IMR-90 (cell line): ENCODE data around the gene CDT1. TPM values are rescaled to one million over a fixed set of nuclear protein-coding genes. Genes with fewer than 3 reads are reported as not detected.
A peak's percentile ranks its signal among the peaks of the same experiment; 100 is the strongest.

ENCODE experiments used
- ATAC-seq: fragments of 200-7000 bp; cut with Tn5 transposase; 2 replicates; pipeline ENCODE4 v1.9.1; 2020; ENCODE audit warnings: low read depth, mild to moderate bottlenecking, moderate library complexity
- BruUV-seq: library from RNA; stranded (reverse); fragments of 400-500 nt; replicated peaks from 2 replicates; lab custom pipeline; 2021; lab: Mats Ljungman, UMichigan
- CTCF ChIA-PET: fragments of 300-600 bp; formaldehyde crosslinking; extraction: SDS; loops from one replicate; lab custom pipeline; 2021; ENCODE audit warnings: antibody characterized with exemption; lab: Yijun Ruan, JAX
- POLR2A ChIA-PET: fragments of 300-600 bp; sonication (Branson Sonifier 250); formaldehyde crosslinking; loops from one replicate; lab custom pipeline; 2022; ENCODE audit warnings: antibody characterized with exemption; ENCODE audit not compliant: unreplicated experiment; lab: Charles Lee
- DNase-seq: peaks from one replicate; pipeline ENCODE4 v3.0.0; 2013
- H2AFZ ChIP-seq: replicated peaks from 2 replicates; pipeline ENCODE3; 2013; ENCODE audit warnings: low read length, mild to moderate bottlenecking; ENCODE audit not compliant: poor library complexity
- H2AK5ac ChIP-seq: 2 replicates; pipeline ENCODE4 v1.6.1; 2013; ENCODE audit warnings: low read depth, low read length, inconsistent platforms
- H2AK9ac ChIP-seq: replicated peaks from 2 replicates; pipeline ENCODE3; 2013; ENCODE audit warnings: mild to moderate bottlenecking, low read depth, low read length, moderate library complexity; ENCODE audit not compliant: poor library complexity
- H2BK120ac ChIP-seq: 2 replicates; pipeline ENCODE4 v1.6.1; 2013; ENCODE audit warnings: low read depth, low read length, inconsistent platforms
- H2BK15ac ChIP-seq: 3 replicates; pipeline ENCODE4 v1.6.1; 2013; ENCODE audit warnings: low read depth, low read length, inconsistent platforms
- H2BK20ac ChIP-seq: 2 replicates; pipeline ENCODE4 v1.6.1; 2013; ENCODE audit warnings: low read depth, mild to moderate bottlenecking, inconsistent platforms, low read length, moderate library complexity
- H2BK5ac ChIP-seq: 2 replicates; pipeline ENCODE4 v1.6.1; 2013; ENCODE audit warnings: mild to moderate bottlenecking, low read depth, low read length, inconsistent platforms; ENCODE audit not compliant: poor library complexity, severe bottlenecking
- H3K14ac ChIP-seq: replicated peaks from 2 replicates; pipeline ENCODE4 v1.6.1; 2013; ENCODE audit warnings: low read depth, low read length, inconsistent platforms
- H3K18ac ChIP-seq: 2 replicates; pipeline ENCODE4 v1.6.1; 2013; ENCODE audit warnings: low read depth, low read length, control low read depth
- H3K23ac ChIP-seq: 2 replicates; pipeline ENCODE4 v1.6.1; 2013; ENCODE audit warnings: low read depth, low read length, inconsistent platforms
- H3K27ac ChIP-seq: 2 replicates; pipeline ENCODE4 v1.5.1; 2013; ENCODE audit warnings: mild to moderate bottlenecking, control low read depth, low read length; ENCODE audit not compliant: insufficient read depth
- H3K27me3 ChIP-seq: 2 replicates; pipeline ENCODE4 v1.6.1; 2013; ENCODE audit warnings: low read length; ENCODE audit not compliant: control insufficient read depth, insufficient read depth
- H3K36me3 ChIP-seq: 2 replicates; pipeline ENCODE4 v1.6.1; 2013; ENCODE audit warnings: low read length, mixed read lengths; ENCODE audit not compliant: control insufficient read depth, insufficient read depth
- H3K4ac ChIP-seq: 2 replicates; pipeline ENCODE4 v1.6.1; 2013; ENCODE audit warnings: low read depth, low read length, inconsistent platforms
- H3K4me1 ChIP-seq: 2 replicates; pipeline ENCODE4 v1.6.1; 2013; ENCODE audit warnings: low read length, mixed read lengths; ENCODE audit not compliant: control insufficient read depth, insufficient read depth
- H3K4me2 ChIP-seq: 2 replicates; pipeline ENCODE4 v1.6.1; 2013; ENCODE audit warnings: low read depth, mild to moderate bottlenecking, control low read depth, low read length, moderate library complexity
- H3K4me3 ChIP-seq: 2 replicates; pipeline ENCODE4 v1.5.1; 2013; ENCODE audit warnings: low read depth, mild to moderate bottlenecking, control low read depth, low read length, moderate library complexity; ENCODE audit not compliant: insufficient read depth
- H3K56ac ChIP-seq: 2 replicates; pipeline ENCODE4 v1.6.1; 2013; ENCODE audit warnings: low read length, inconsistent platforms; ENCODE audit not compliant: insufficient read depth; ENCODE audit errors: extremely low read depth
- H3K79me1 ChIP-seq, 2 experiments: 2 replicates each; pipeline ENCODE4 v1.6.1; 2013; ENCODE audit warnings: low read length in 2 of 2, inconsistent platforms in 1 of 2, low read depth in 1 of 2
- H3K9ac ChIP-seq: 2 replicates; pipeline ENCODE4 v1.6.1; 2013; ENCODE audit warnings: low read depth, low read length, control low read depth
- H3K9me1 ChIP-seq: 2 replicates; pipeline ENCODE4 v1.6.1; 2013; ENCODE audit warnings: low read length, inconsistent platforms; ENCODE audit not compliant: insufficient read depth
- H3K9me3 ChIP-seq: 2 replicates; pipeline ENCODE4 v1.6.1; 2013; ENCODE audit warnings: low read length; ENCODE audit not compliant: control insufficient read depth, insufficient read depth
- H4K20me1 ChIP-seq: 2 replicates; pipeline ENCODE4 v1.6.1; 2013; ENCODE audit warnings: low read length, inconsistent platforms; ENCODE audit not compliant: insufficient read depth
- H4K5ac ChIP-seq: 2 replicates; pipeline ENCODE4 v1.6.1; 2013; ENCODE audit warnings: mild to moderate bottlenecking, low read depth, low read length, control low read depth
- H4K8ac ChIP-seq, 2 experiments: 2 replicates each; pipeline ENCODE4 v1.6.1; 2013; ENCODE audit warnings: low read depth in 2 of 2, low read length in 2 of 2, control low read depth in 1 of 2, inconsistent platforms in 1 of 2
- H4K91ac ChIP-seq: 2 replicates; pipeline ENCODE4 v1.6.1; 2013; ENCODE audit warnings: low read depth, low read length, inconsistent platforms; ENCODE audit not compliant: insufficient read depth
- BHLHE40 ChIP-seq: fragments of 150-350 bp; IDR thresholded peaks from 2 replicates; pipeline ENCODE4 v1.6.1; 2016; ENCODE audit warnings: mild to moderate bottlenecking, low read depth, low read length
- NFE2L2 ChIP-seq: fragments of 150-350 bp; IDR thresholded peaks from 2 replicates; pipeline ENCODE4 v1.6.1; 2016; ENCODE audit warnings: low read depth, mild to moderate bottlenecking, low read length
- RFX5 ChIP-seq: IDR thresholded peaks from 2 replicates; pipeline ENCODE4 v1.8.0; 2012; ENCODE audit warnings: low read depth, mild to moderate bottlenecking, low read length, moderate library complexity
- SMC3 ChIP-seq: fragments of 150-350 bp; IDR thresholded peaks from 2 replicates; pipeline ENCODE4 v1.6.1; 2016; ENCODE audit warnings: low read depth, mild to moderate bottlenecking, antibody characterized with exemption, low read length, moderate library complexity
- WGBS, 2 experiments: methylation state at CpG; one replicate each; pipeline versions ENCODE4 v1.1.5 to v1.1.7; 2013; ENCODE audit warnings: missing lambda C conversion rate in 2 of 2; ENCODE audit not compliant: insufficient read length in 1 of 2; ENCODE audit errors: extremely low coverage in 2 of 2; 5-methylcytosine and 5-hydroxymethylcytosine counted together
- dilution Hi-C: fragments of 300-500 bp; cut with HindIII; formaldehyde crosslinking; loops from one replicate; pipeline ENCODE4 v1.14.3; 2018; ENCODE audit warnings: low sequenced_read_pairs; ENCODE audit not compliant: unreplicated experiment
- in situ Hi-C: fragments of 300-500 bp; cut with MboI; formaldehyde crosslinking; loops from 3 replicates; pipeline ENCODE4 v1.14.3; 2019; ENCODE audit warnings: low sequenced_read_pairs, inconsistent platforms, mixed read lengths
- intact Hi-C: fragments of 100-400 bp; cut with micrococcal nuclease; formaldehyde crosslinking; loops from 2 replicates; pipeline ENCODE4 v1.10.0; 2022
- polyA plus RNA-seq, 3 experiments: library from polyadenylated mRNA; depleted of rRNA; stranded (reverse); fragments of >200 nt; gene quantifications; 2 replicates each; pipeline ENCODE4 v1.2.3, GENCODE V29; 2012; ENCODE audit warnings: low replicate concordance in 1 of 3
- total RNA-seq: library from RNA; depleted of rRNA; stranded (reverse); fragments of >200 nt; gene quantifications from 2 replicates; pipeline ENCODE4 v1.2.3, GENCODE V29; 2012

The CDT1 gene
- total and polyA plus RNA-seq, 2 of the 4 experiments (the other 2 are of a cell fraction): 3.2 to 11.8 TPM

GRCh38 chr16:88759245-88759975 lies 44.2 kb upstream of the CDT1 start:
- Histone ChIP-seq H2BK120ac (peak overlapping the region; percentile 58; the same call in 1 of the 2 replicates), H3K56ac (no peak overlapping the region; the same call in 1 of the 2 replicates), H3K4me1 (peaks cover 35% of the 10 kb centered on the region), H4K20me1 (peaks cover 96% of the 10 kb centered on the region), H2AFZ (peak overlapping the region; percentile 37), H3K14ac (peak overlapping the region; percentile 40; the same call in 1 of the 2 replicates), H3K9ac (peak overlapping the region; percentile 58), H3K27ac (peak overlapping the region; percentile 78), H3K4me3 (no peak overlapping the region), H3K9me3 (no peaks in the 10 kb centered on the region), H4K8ac (peak overlapping the region; percentile 77 to 81; a peak in 2 of 4 replicates), H3K27me3 (no peaks in the 10 kb centered on the region), H3K18ac (peak overlapping the region; percentile 58; the same call in 1 of the 2 replicates), H3K4me2 (peak overlapping the region; percentile 56), H2BK5ac (peak overlapping the region; percentile 78), H3K4ac (peak overlapping the region; percentile 80), H2BK20ac (peak overlapping the region; percentile 57; the same call in 1 of the 2 replicates), H2BK15ac (peak overlapping the region; percentile 64; the same call in 2 of the 3 replicates), H4K5ac (peak overlapping the region; percentile 69), H3K79me1 (peaks cover 18 to 91% of the 10 kb centered on the region in 2 experiments; a peak in 3 of 4 replicates), H2AK5ac (peak overlapping the region; percentile 63), H4K91ac (peak overlapping the region; percentile 90), H3K36me3 (peaks cover 5% of the 10 kb centered on the region), H3K9me1 (peaks cover 18% of the 10 kb centered on the region), H3K23ac (peak overlapping the region; percentile 48; the same call in 1 of the 2 replicates), H2AK9ac (peak overlapping the region; percentile 77)
- TF ChIP-seq NFE2L2: no peak
- TF ChIP-seq SMC3: no peak
- 0 out of 2 replicates have a peak, but pooled peaks have one; percentile 12 for TF ChIP-seq BHLHE40
- no peak for TF ChIP-seq RFX5
- 92% methylated on average over 2 of the region's 26 CpGs; no CpG with 5 or more reads in 1 of the 2 experiments for WGBS, 2 experiments
- CTCF ChIA-PET: interaction anchor here (0.8 to 2.2 kb wide), 3 partner anchors 9 to 22 kb away, joined by 3 to 5 read pairs (median 3); no protein-coding TSS in a partner anchor
- in situ Hi-C loops (no loop called here), dilution Hi-C loops (no loop called here), intact Hi-C loops (no loop called here)
- DNase-seq (peak; percentile 49), ATAC-seq (peak; percentile 75)
- no TSS peak for BruUV-seq
- POLR2A ChIA-PET: interaction anchor here (0.8 kb wide), 1 partner anchor 14 kb away, joined by 3 read pairs; no protein-coding TSS in a partner anchor
